Ishikawa (cell line): ENCODE data around the gene STAT2.

Source experiments
- CEBPB ChIP-seq: IDR thresholded peaks from 2 replicates; pipeline ENCODE4 v1.6.1; 2012
- CREB1 ChIP-seq: IDR thresholded peaks from 2 replicates; pipeline ENCODE4 v1.6.1; 2012; ENCODE audit warnings: low read depth
- EGR1 ChIP-seq: IDR thresholded peaks from 2 replicates; pipeline ENCODE4 v1.6.1; 2012
- EP300 ChIP-seq: IDR thresholded peaks from 2 replicates; pipeline ENCODE4 v1.6.1; 2012; ENCODE audit warnings: borderline replicate concordance
- FOXM1 ChIP-seq: IDR thresholded peaks from 2 replicates; pipeline ENCODE4 v1.6.1; 2012; ENCODE audit warnings: low read depth, borderline replicate concordance
- NFIC ChIP-seq: IDR thresholded peaks from 2 replicates; pipeline ENCODE4 v1.6.1; 2012
- RAD21 ChIP-seq: IDR thresholded peaks from 2 replicates; pipeline ENCODE4 v1.6.1; 2012; ENCODE audit warnings: low read depth
- TAF1 ChIP-seq: IDR thresholded peaks from 2 replicates; pipeline ENCODE4 v1.6.1; 2012; ENCODE audit warnings: low read depth, mild to moderate bottlenecking
- TCF12 ChIP-seq: IDR thresholded peaks from 2 replicates; pipeline ENCODE4 v1.6.1; 2012; ENCODE audit warnings: low read depth
- TEAD4 ChIP-seq: IDR thresholded peaks from 2 replicates; pipeline ENCODE4 v1.6.1; 2012
- YY1 ChIP-seq: IDR thresholded peaks from 2 replicates; pipeline ENCODE4 v1.6.1; 2012; ENCODE audit warnings: low read depth
- ZBTB7A ChIP-seq: IDR thresholded peaks from 2 replicates; pipeline ENCODE4 v1.6.1; 2012; ENCODE audit warnings: low read depth
- TF ChIP-seq, protein P1 (sequence below): IDR thresholded peaks from 2 replicates; pipeline ENCODE4 v1.6.1; 2012
- TF ChIP-seq, protein P2 (sequence below): IDR thresholded peaks from 2 replicates; pipeline ENCODE4 v1.6.1; 2012; ENCODE audit warnings: low read depth, mild to moderate bottlenecking
- TF ChIP-seq, protein P3 (sequence below): IDR thresholded peaks from 2 replicates; pipeline ENCODE4 v1.6.1; 2012

STAT2 gene

DNA sequence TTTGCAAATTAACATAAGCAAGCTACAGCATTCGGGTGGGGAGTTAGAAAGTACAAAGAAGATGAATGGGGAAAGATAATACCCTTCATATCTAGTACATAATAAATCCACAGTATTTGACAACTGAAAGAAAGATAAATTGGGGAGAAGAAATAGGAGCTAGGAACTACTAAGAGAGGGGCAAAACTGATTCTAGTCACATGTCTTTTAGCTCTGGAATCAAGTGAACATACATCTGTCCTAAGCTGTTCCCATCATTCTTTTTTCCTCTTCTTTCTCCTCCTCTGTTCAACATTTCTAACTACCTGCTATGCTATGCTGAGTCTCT, 18.0 kb upstream of the STAT2 start:
- TF ChIP-seq ZBTB7A (no peak), TEAD4 (no peak), CREB1 (no peak), YY1 (no peak), CEBPB (no peak), NFIC (no peak), EGR1 (no peak), EP300 (no peak)
- TF ChIP-seq, protein P1, sequence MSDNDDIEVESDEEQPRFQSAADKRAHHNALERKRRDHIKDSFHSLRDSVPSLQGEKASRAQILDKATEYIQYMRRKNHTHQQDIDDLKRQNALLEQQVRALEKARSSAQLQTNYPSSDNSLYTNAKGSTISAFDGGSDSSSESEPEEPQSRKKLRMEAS: no peak
- TF ChIP-seq, protein P2, sequence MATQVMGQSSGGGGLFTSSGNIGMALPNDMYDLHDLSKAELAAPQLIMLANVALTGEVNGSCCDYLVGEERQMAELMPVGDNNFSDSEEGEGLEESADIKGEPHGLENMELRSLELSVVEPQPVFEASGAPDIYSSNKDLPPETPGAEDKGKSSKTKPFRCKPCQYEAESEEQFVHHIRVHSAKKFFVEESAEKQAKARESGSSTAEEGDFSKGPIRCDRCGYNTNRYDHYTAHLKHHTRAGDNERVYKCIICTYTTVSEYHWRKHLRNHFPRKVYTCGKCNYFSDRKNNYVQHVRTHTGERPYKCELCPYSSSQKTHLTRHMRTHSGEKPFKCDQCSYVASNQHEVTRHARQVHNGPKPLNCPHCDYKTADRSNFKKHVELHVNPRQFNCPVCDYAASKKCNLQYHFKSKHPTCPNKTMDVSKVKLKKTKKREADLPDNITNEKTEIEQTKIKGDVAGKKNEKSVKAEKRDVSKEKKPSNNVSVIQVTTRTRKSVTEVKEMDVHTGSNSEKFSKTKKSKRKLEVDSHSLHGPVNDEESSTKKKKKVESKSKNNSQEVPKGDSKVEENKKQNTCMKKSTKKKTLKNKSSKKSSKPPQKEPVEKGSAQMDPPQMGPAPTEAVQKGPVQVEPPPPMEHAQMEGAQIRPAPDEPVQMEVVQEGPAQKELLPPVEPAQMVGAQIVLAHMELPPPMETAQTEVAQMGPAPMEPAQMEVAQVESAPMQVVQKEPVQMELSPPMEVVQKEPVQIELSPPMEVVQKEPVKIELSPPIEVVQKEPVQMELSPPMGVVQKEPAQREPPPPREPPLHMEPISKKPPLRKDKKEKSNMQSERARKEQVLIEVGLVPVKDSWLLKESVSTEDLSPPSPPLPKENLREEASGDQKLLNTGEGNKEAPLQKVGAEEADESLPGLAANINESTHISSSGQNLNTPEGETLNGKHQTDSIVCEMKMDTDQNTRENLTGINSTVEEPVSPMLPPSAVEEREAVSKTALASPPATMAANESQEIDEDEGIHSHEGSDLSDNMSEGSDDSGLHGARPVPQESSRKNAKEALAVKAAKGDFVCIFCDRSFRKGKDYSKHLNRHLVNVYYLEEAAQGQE: no peak
- TF ChIP-seq, protein P3, sequence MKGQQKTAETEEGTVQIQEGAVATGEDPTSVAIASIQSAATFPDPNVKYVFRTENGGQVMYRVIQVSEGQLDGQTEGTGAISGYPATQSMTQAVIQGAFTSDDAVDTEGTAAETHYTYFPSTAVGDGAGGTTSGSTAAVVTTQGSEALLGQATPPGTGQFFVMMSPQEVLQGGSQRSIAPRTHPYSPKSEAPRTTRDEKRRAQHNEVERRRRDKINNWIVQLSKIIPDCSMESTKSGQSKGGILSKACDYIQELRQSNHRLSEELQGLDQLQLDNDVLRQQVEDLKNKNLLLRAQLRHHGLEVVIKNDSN: no peak

DNA sequence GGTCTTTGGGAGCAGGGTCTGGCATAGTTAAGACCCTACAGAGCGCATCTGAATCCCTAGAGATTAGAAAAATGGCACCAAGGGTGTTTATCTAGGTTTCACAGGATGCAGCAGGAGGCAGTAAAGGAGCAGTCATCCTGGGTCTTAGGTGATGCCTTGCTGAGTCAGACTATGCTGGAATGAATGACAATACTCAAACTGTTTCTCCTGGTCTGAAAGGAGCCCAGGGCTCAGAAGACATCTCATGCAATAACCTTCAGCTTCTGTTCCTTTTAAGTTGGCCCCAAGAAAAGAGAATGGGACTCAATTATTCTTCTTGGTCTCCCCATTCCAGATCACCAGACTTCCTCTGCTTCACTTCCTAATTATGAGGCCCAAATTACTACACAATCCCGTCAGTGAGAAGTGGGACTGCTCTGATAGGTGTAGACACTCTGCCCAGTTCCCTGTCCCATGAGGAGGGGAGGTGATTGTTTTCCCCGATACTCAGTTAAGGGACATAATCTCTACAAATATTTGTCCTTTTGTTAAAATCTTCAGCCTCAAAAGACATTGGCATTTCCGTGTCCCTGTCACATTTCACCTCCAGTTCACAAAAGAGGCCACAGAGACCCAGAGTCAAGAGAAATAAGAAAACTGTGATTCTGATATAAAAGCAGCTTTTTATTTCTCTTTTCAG, 17.5 kb upstream of the STAT2 start:
- TF ChIP-seq RAD21 (peak; percentile 61), FOXM1 (no peak)

DNA sequence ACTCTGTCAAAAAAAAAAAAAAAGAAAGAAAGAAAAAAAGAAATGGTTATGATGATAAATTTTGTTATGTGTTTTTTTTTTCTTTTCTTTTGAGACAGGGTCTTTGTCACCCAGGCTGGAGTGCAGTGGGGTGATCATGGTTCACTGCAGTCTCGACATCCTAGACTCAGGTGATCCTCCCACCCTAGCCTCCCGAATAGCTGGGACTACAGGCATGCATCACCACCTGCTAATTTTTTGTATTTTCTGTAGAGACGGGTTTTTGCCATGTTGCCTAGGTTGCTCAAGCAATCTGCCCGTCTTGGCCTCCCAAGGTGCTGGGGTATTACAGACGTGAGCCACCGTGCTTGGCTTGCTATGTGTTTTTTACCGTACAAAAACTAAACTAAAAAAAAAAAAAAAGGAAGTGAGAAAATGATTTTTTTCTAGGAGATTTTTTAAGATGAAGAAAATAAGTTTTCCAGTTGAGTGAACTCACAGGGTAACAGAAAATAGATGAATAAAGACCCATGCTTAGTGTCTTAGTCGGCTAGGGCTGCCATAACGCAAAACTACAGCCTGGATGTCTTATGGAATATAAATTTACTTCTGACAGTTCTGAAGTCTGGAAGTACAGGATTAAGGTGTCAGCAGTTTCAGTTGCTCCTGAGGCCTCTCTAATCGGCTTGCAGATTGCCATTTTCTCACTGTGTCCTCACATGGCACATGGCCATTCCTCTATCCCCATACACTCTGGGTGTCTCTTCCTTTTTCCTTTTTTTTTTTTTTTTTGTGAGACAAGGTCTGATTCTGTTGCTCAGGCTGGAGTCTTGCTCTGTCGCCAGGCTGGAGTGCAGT, 15.9 kb upstream of the STAT2 start:
- TF ChIP-seq EP300 (no peak), TCF12 (no peak), EGR1 (no peak), FOXM1 (no peak), CEBPB (no peak), TEAD4 (no peak), YY1 (no peak), CREB1 (no peak), RAD21 (no peak), TAF1 (no peak), NFIC (no peak), ZBTB7A (no peak)
- TF ChIP-seq, protein P2: no peak
- TF ChIP-seq, protein P1: no peak
- TF ChIP-seq, protein P3: no peak

DNA sequence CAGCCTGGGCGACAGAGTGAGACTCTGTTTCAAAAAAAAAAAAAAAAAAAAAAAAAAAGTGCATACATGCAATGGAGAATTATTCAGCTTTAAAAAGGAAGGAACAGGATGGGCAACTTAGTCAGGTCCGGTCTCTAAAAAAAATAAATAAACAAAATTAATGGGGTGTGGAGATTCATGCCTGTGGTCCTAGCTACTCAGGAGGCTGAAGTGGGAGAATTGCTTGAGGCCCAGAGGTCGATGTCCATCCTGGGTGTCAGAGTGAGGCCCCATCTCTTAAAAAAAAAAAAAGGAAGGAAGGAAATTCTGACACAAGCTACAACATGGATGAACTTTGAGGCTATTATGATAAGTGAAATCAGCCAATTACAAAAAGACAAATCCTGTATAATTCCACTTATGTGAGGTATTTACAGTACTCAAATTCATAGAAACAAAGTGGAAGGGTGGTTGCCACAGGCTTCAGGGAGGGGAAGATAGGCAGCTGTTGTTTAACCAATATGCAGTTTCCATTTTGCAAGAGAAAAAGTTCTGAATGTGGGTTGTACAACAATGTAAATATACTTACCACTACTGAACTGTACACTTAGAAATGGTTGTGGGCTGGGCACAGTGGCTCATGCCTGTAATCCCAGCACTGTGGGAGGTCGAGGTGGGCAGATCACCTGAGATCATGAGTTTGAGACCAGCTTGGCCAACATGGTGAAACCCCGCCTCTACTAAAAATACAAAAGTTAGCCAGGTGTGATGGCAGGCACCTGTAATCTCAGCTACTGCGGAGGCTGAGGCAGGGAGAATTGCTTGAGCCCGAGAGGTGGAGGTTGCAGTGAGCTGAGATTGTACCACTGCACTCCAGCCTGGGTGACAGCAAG, 15.1 kb upstream of the STAT2 start:
- TF ChIP-seq NFIC (no peak), CEBPB (no peak), YY1 (no peak), TCF12 (no peak), ZBTB7A (no peak), CREB1 (no peak), TAF1 (no peak), TEAD4 (no peak)
- TF ChIP-seq, protein P2: no peak
- TF ChIP-seq, protein P3: no peak
- TF ChIP-seq, protein P1: no peak
